Duodenal mucosa (tissue), 2 donors: Measurements from ENCODE around the gene FARS2.

Experiments used
- H3K27ac ChIP-seq: one replicate; pipeline ENCODE4 v1.7.0; 2013; ENCODE audit warnings: low read depth, low read length
- H3K27me3 ChIP-seq, 2 donors: one replicate each; pipeline ENCODE4 v1.7.0; 2013; ENCODE audit warnings: low read length in 2 of 2, control low read depth in 1 of 2; ENCODE audit not compliant: insufficient read depth in 2 of 2, control insufficient read depth in 1 of 2
- H3K36me3 ChIP-seq, 2 donors: one replicate each; pipeline ENCODE4 v1.7.0; 2013; ENCODE audit warnings: low read length in 2 of 2, control low read depth in 1 of 2; ENCODE audit not compliant: insufficient read depth in 2 of 2, control insufficient read depth in 1 of 2
- H3K4me1 ChIP-seq, 2 donors: one replicate each; pipeline ENCODE4 v1.7.0; 2013; ENCODE audit warnings: low read length in 2 of 2, control low read depth in 1 of 2; ENCODE audit not compliant: insufficient read depth in 2 of 2, control insufficient read depth in 1 of 2
- H3K4me3 ChIP-seq, 2 donors: one replicate each; pipeline ENCODE4 v1.7.0; 2013; ENCODE audit warnings: low read length in 2 of 2, low read depth in 1 of 2
- H3K9ac ChIP-seq, 2 donors: one replicate each; pipeline ENCODE4 v1.7.0; 2013; ENCODE audit warnings: low read length in 2 of 2, low read depth in 1 of 2
- H3K9me3 ChIP-seq, 2 donors: one replicate each; pipeline ENCODE4 v1.7.0; 2013; ENCODE audit warnings: low read length in 2 of 2, control low read depth in 1 of 2; ENCODE audit not compliant: control insufficient read depth in 1 of 2

Gene FARS2

GRCh38 chr6:5334341-5334740, 73.0 kb downstream of the FARS2 start:
- no peaks in the 10 kb centered on the region for H3K4me1 ChIP-seq
- H3K36me3 ChIP-seq = no peaks in the 10 kb centered on the region
- H3K9me3 ChIP-seq = no peaks in the 10 kb centered on the region
- no peak overlapping the region for H3K4me3 ChIP-seq
- H3K27ac ChIP-seq = no peak overlapping the region
- H3K27me3 ChIP-seq = no peaks in the 10 kb centered on the region
- no peak overlapping the region for H3K9ac ChIP-seq

DNA sequence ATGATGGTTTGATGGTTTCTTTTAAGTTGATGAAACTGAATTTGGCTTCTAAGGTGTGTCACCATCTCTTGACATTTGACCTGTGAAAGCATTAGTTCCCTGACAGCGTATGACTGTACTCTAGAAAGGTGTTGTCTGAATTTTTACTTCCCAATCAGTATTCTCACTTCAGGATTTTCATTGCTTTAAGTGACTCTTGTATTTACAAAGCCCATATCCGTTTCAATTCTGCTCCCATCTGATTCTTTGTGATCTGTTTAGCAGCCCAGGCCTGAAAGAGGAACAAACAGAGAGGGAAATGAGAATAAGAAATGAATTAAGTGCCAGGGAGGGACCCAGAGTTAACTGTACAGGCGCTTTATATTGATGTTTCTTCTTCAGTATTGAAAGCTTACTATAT, 73.7 kb downstream of the FARS2 start:
- Histone ChIP-seq H3K36me3 (no peaks in the 10 kb centered on the region), H3K27ac (no peak overlapping the region), H3K4me1 (peaks cover 5 to 6% of the 10 kb centered on the region in 2 donors), H3K4me3 (no peak overlapping the region), H3K9me3 (no peaks in the 10 kb centered on the region), H3K27me3 (no peaks in the 10 kb centered on the region), H3K9ac (no peak overlapping the region)

DNA sequence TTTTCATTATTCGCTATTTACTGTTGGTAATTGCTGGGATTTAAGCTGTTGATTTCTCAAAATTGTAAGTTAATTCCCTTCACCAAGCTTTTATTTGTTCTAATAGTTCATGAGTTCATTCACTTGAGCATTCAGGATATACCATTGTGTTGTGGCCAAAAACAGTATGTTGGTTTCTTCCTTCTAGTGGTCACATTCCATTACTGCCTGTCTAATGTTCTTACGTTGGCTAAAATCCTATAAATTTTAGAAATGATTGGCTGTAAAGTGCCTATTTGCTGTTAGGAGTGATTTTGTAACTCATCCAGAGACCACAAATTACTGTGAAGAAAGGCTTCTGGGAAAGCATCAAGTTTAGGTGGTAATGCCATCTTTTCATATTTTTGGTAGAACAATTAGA, 76.3 kb downstream of the FARS2 start:
- H3K9ac ChIP-seq = no peak overlapping the region
- H3K9me3 ChIP-seq = no peaks in the 10 kb centered on the region
- no peak overlapping the region for H3K27ac ChIP-seq
- no peaks in the 10 kb centered on the region for H3K36me3 ChIP-seq
- H3K27me3 ChIP-seq = no peaks in the 10 kb centered on the region
- H3K4me1 ChIP-seq = peaks cover 5 to 6% of the 10 kb centered on the region in 2 donors
- H3K4me3 ChIP-seq = no peak overlapping the region

DNA sequence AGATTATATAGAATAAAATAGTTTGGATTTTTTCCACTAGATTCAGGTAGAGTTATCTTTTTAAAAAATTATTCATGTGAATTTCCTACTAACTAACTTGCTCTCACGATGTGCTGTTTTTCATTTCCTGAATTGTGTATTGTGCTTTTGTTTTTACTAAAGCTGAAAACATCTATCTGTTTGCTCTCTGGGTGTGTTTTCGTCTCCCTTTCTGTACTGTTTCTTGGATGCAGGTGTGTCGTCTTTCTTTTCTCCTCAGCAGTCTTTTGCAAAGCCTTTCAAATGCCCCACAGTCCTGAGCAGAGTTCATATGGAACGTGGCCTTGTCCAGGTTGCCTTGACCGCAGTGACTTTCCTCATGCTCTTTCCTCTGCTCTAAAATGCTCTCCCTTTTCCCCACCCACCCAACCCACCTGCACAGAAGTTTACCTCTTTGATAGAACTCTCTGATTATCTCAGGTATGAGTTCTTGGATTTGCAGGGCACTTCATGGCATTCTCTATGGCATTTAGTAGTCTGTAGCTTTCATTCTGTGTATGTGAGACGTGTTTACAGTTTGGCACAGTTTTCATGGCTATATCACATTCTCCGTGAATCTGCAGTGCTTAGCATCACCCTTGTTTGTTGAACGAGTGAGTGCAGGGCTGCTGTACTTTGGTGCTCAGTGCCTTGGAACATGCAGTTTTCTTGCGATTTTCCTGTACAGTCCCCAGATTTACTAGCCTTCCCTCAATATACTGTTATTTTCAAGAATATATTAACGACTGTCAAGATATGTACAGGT, 77.1 kb downstream of the FARS2 start:
- Histone ChIP-seq H3K9me3 (no peaks in the 10 kb centered on the region), H3K9ac (no peak overlapping the region), H3K4me3 (no peak overlapping the region), H3K36me3 (no peaks in the 10 kb centered on the region), H3K27ac (no peak overlapping the region), H3K4me1 (peaks cover 5 to 6% of the 10 kb centered on the region in 2 donors), H3K27me3 (no peaks in the 10 kb centered on the region)

- H3K27ac ChIP-seq = no peak overlapping the region
- H3K4me3 ChIP-seq = no peak overlapping the region
- H3K9ac ChIP-seq = no peak overlapping the region
- H3K4me1 ChIP-seq = peaks cover 5 to 6% of the 10 kb centered on the region in 2 donors
- no peaks in the 10 kb centered on the region for H3K27me3 ChIP-seq
- H3K9me3 ChIP-seq = no peaks in the 10 kb centered on the region
- H3K36me3 ChIP-seq = no peaks in the 10 kb centered on the region
Observed at GRCh38 chr6:5339786-5340185, 78.5 kb downstream of the FARS2 start.

DNA sequence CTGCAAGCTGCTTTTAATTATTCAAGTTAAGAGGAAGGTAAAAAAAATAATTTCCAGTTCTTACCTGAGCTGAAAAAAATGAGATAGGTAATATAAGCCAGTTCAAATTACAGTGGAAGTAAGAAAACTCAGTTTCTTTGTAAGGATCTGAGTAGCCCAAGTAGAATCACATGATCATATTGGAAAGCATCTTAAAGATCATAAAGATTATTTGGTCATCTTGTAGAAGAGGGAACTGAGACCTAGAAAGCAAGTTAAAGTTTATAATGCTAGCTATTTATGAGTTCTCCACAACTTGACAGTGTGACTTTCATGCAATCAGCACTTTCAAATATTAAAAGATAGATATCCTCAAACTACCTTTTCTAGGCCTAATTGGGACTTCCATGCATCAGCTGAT, 80.5 kb downstream of the FARS2 start:
- Histone ChIP-seq H3K36me3 (no peaks in the 10 kb centered on the region), H3K9me3 (no peaks in the 10 kb centered on the region), H3K4me1 (peaks cover 5 to 6% of the 10 kb centered on the region in 2 donors), H3K4me3 (no peak overlapping the region), H3K27ac (no peak overlapping the region), H3K9ac (no peak overlapping the region), H3K27me3 (no peaks in the 10 kb centered on the region)

- H3K27me3 ChIP-seq = no peaks in the 10 kb centered on the region
- H3K9ac ChIP-seq = no peak overlapping the region
- peaks cover 5 to 6% of the 10 kb centered on the region in 2 donors for H3K4me1 ChIP-seq
- no peaks in the 10 kb centered on the region for H3K36me3 ChIP-seq
- H3K9me3 ChIP-seq = no peaks in the 10 kb centered on the region
- H3K4me3 ChIP-seq = no peak overlapping the region
- H3K27ac ChIP-seq = no peak overlapping the region
Observed at GRCh38 chr6:5343998-5344397, 82.7 kb downstream of the FARS2 start.

DNA sequence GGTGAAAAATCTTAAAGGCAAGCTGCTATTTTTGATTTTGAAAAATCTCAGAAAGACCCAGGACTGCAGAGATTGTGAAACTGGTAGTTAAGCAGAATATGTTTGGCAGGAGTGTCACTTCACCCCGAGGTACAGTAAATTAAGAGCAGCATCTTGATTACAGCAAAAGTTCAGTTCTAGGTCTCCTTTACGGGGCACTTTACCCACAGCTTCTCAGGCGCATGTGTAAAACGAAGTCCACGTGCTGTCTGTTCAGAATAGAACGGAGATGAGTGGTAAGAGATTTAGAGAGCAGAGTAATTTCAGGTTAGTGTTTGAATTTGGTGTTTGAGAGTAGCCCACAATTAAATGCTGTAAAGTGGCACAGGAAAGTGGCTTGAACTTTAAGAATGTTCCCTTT, 84.0 kb downstream of the FARS2 start:
- H3K27ac ChIP-seq = no peak overlapping the region
- H3K4me3 ChIP-seq = no peak overlapping the region
- H3K36me3 ChIP-seq = no peaks in the 10 kb centered on the region
- no peaks in the 10 kb centered on the region for H3K4me1 ChIP-seq
- H3K9me3 ChIP-seq = no peaks in the 10 kb centered on the region
- H3K9ac ChIP-seq = no peak overlapping the region
- H3K27me3 ChIP-seq = no peaks in the 10 kb centered on the region

- H3K27me3 ChIP-seq = no peaks in the 10 kb centered on the region
- no peaks in the 10 kb centered on the region for H3K36me3 ChIP-seq
- no peak overlapping the region for H3K27ac ChIP-seq
- no peak overlapping the region for H3K9ac ChIP-seq
- no peaks in the 10 kb centered on the region for H3K9me3 ChIP-seq
- peaks cover 0 to 6% of the 10 kb centered on the region in 2 donors for H3K4me1 ChIP-seq
- no peak overlapping the region for H3K4me3 ChIP-seq
Observed at GRCh38 chr6:5351552-5352210, 90.4 kb downstream of the FARS2 start.

GRCh38 chr6:5353971-5354370, 92.7 kb downstream of the FARS2 start:
- no peak overlapping the region for H3K9ac ChIP-seq
- no peaks in the 10 kb centered on the region for H3K36me3 ChIP-seq
- H3K27me3 ChIP-seq = no peaks in the 10 kb centered on the region
- no peak overlapping the region for H3K27ac ChIP-seq
- no peaks in the 10 kb centered on the region for H3K9me3 ChIP-seq
- H3K4me1 ChIP-seq = peaks cover 0 to 6% of the 10 kb centered on the region in 2 donors
- no peak overlapping the region for H3K4me3 ChIP-seq
